HepG2 (cell line): ENCODE results near the gene STYX. TPM values are rescaled to one million over a fixed set of nuclear protein-coding genes. Genes with fewer than 3 reads are reported as not detected.
A peak's percentile ranks its signal among the peaks of the same experiment; 100 is the strongest.

Source experiments
- AGO2 ChIP-seq: fragments of 200-400 bp; formaldehyde crosslinking; optimal IDR thresholded peaks from 2 replicates; pipeline ENCODE3; 2017; ENCODE audit warnings: mild to moderate bottlenecking, low read depth, low read length, moderate library complexity
- HDAC2 ChIP-seq: sonication (generic); formaldehyde crosslinking; IDR thresholded peaks from 2 replicates; pipeline ENCODE4 v1.4.0; 2020; ENCODE audit warnings: missing genetic modification reagents
- KLF15 ChIP-seq: sonication (generic); formaldehyde crosslinking; IDR thresholded peaks from 2 replicates; pipeline ENCODE4 v1.8.1; 2023; ENCODE audit warnings: borderline replicate concordance, mild to moderate bottlenecking, inconsistent platforms, missing genetic modification reagents, mixed read lengths
- POLR2A ChIP-seq, 2 experiments: IDR thresholded peaks; 2 replicates each; pipeline ENCODE4 v1.6.1; 2011; ENCODE audit warnings: low read depth in 2 of 2, low read length in 2 of 2, mild to moderate bottlenecking in 1 of 2, moderate library complexity in 1 of 2; ENCODE audit not compliant: insufficient read depth in 1 of 2
- ZMYM2 ChIP-seq: sonication (generic); formaldehyde crosslinking; IDR thresholded peaks from 2 replicates; pipeline ENCODE4 v1.8.0; 2022; ENCODE audit warnings: mild to moderate bottlenecking, missing genetic modification reagents
- ZNF264 ChIP-seq: sonication (generic); formaldehyde crosslinking; IDR thresholded peaks from 2 replicates; pipeline ENCODE4 v1.4.0; 2020; ENCODE audit warnings: missing genetic modification reagents
- ZNF7 ChIP-seq: IDR thresholded peaks from 2 replicates; pipeline ENCODE4 v1.6.1; 2016; ENCODE audit warnings: missing biosample characterization, missing genetic modification reagents
- ZSCAN29 ChIP-seq: sonication (generic); formaldehyde crosslinking; conservative IDR thresholded peaks from 2 replicates; pipeline ENCODE4 v1.4.0; 2020; ENCODE audit warnings: mild to moderate bottlenecking, missing genetic modification reagents
- ZZZ3 ChIP-seq: sonication (generic); formaldehyde crosslinking; IDR thresholded peaks from 2 replicates; pipeline ENCODE4 v1.4.0; 2020; ENCODE audit warnings: missing genetic modification reagents, mild to moderate bottlenecking, borderline replicate concordance
- polyA plus RNA-seq, 8 experiments: library from polyadenylated mRNA; depleted of rRNA in 3 of 8; stranded (reverse) in 7 of 8; unstranded in 1 of 8; fragments of >200 nt; fragmentation: Illumina TruSeq in 4 of 8; extraction: Trizol in 4 of 8; gene quantifications; 2 replicates each; pipeline versions ENCODE4 v1.2.1 to v1.2.3, GENCODE V29; 2011 to 2016; ENCODE audit warnings: low read depth in 4 of 8, missing spikeins in 1 of 8, mixed read lengths in 1 of 8; ENCODE audit not compliant: insufficient read depth in 1 of 8
- total RNA-seq, 5 experiments: library from RNA; depleted of rRNA; stranded (reverse); fragments of >200 nt; fragmentation: Illumina TruSeq; extraction: Trizol; gene quantifications; 2 replicates each; pipeline ENCODE4 v1.2.3, GENCODE V29; 2016; ENCODE audit warnings: low read depth in 1 of 5
- TF ChIP-seq, protein P1 (sequence below): sonication (generic); formaldehyde crosslinking; IDR thresholded peaks from 2 replicates; pipeline ENCODE4 v1.4.0; 2020; ENCODE audit warnings: missing genetic modification reagents, borderline replicate concordance
- TF ChIP-seq, protein P2 (sequence below): sonication (generic); formaldehyde crosslinking; IDR thresholded peaks from 2 replicates; pipeline ENCODE4 v1.4.0; 2020; ENCODE audit warnings: missing genetic modification reagents
- TF ChIP-seq, protein P3 (sequence below): IDR thresholded peaks from 2 replicates; pipeline ENCODE4 v1.6.1; 2012; ENCODE audit warnings: low read depth, low read length, improper control_type of control experiment
- TF ChIP-seq, protein P4 (sequence below): sonication (generic); formaldehyde crosslinking; IDR thresholded peaks from 2 replicates; pipeline ENCODE4 v1.8.0; 2023; ENCODE audit warnings: mild to moderate bottlenecking, missing genetic modification reagents
- TF ChIP-seq, protein P5 (sequence below): sonication (generic); formaldehyde crosslinking; IDR thresholded peaks from 2 replicates; pipeline ENCODE4 v1.4.0; 2020; ENCODE audit warnings: mild to moderate bottlenecking, missing genetic modification reagents, borderline replicate concordance
- TF ChIP-seq, protein P6 (sequence below): sonication (generic); formaldehyde crosslinking; IDR thresholded peaks from 2 replicates; pipeline ENCODE4 v1.4.0; 2020; ENCODE audit warnings: missing genetic modification reagents
- TF ChIP-seq, protein P7 (sequence below): sonication (generic); formaldehyde crosslinking; IDR thresholded peaks from 2 replicates; pipeline ENCODE4 v1.8.0; 2022; ENCODE audit warnings: mild to moderate bottlenecking, missing genetic modification reagents, borderline replicate concordance

Gene STYX
- total and polyA plus RNA-seq, 2 of the 13 experiments (the other 11 are each of a cell fraction or from before 2014, with no cell fraction given), result 6.6 to 10.9 TPM

DNA sequence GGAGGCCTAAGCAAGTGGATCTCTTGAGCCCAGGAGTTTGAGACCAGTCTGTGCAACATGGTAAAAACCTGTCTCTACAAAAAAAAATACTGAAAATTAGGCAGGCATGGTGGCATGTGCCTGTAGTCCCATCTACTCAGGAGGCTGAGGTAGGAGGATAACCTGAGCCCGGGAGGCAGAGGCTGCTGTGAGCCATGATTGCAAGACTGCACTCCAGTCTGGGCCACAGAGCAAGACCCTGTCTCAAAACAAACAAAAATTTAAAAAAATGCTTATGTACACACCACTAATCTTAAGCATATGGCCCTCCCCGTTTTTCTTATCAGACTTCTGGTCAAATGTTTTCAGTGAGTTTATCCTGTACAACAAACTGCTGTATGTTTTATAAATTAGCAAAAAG, 63.1 kb downstream of the STYX start (continued):
- TF ChIP-seq, protein P1, sequence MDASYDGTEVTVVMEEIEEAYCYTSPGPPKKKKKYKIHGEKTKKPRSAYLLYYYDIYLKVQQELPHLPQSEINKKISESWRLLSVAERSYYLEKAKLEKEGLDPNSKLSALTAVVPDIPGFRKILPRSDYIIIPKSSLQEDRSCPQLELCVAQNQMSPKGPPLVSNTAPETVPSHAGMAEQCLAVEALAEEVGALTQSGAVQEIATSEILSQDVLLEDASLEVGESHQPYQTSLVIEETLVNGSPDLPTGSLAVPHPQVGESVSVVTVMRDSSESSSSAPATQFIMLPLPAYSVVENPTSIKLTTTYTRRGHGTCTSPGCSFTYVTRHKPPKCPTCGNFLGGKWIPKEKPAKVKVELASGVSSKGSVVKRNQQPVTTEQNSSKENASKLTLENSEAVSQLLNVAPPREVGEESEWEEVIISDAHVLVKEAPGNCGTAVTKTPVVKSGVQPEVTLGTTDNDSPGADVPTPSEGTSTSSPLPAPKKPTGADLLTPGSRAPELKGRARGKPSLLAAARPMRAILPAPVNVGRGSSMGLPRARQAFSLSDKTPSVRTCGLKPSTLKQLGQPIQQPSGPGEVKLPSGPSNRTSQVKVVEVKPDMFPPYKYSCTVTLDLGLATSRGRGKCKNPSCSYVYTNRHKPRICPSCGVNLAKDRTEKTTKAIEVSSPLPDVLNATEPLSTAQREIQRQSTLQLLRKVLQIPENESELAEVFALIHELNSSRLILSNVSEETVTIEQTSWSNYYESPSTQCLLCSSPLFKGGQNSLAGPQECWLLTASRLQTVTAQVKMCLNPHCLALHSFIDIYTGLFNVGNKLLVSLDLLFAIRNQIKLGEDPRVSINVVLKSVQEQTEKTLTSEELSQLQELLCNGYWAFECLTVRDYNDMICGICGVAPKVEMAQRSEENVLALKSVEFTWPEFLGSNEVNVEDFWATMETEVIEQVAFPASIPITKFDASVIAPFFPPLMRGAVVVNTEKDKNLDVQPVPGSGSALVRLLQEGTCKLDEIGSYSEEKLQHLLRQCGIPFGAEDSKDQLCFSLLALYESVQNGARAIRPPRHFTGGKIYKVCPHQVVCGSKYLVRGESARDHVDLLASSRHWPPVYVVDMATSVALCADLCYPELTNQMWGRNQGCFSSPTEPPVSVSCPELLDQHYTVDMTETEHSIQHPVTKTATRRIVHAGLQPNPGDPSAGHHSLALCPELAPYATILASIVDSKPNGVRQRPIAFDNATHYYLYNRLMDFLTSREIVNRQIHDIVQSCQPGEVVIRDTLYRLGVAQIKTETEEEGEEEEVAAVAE (CRISPR knock-in tag), result no peak
- TF ChIP-seq, protein P2, sequence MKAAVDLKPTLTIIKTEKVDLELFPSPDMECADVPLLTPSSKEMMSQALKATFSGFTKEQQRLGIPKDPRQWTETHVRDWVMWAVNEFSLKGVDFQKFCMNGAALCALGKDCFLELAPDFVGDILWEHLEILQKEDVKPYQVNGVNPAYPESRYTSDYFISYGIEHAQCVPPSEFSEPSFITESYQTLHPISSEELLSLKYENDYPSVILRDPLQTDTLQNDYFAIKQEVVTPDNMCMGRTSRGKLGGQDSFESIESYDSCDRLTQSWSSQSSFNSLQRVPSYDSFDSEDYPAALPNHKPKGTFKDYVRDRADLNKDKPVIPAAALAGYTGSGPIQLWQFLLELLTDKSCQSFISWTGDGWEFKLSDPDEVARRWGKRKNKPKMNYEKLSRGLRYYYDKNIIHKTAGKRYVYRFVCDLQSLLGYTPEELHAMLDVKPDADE (CRISPR knock-in tag), result no peak
- TF ChIP-seq, protein P3, sequence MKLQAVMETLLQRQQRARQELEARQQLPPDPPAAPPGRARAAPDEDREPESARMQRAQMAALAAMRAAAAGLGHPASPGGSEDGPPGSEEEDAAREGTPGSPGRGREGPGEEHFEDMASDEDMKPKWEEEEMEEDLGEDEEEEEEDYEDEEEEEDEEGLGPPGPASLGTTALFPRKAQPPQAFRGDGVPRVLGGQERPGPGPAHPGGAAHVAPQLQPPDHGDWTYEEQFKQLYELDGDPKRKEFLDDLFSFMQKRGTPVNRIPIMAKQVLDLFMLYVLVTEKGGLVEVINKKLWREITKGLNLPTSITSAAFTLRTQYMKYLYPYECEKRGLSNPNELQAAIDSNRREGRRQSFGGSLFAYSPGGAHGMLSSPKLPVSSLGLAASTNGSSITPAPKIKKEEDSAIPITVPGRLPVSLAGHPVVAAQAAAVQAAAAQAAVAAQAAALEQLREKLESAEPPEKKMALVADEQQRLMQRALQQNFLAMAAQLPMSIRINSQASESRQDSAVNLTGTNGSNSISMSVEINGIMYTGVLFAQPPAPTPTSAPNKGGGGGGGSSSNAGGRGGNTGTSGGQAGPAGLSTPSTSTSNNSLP, result no peak
- TF ChIP-seq KLF15 (no peak), ZNF7 (CRISPR knock-in tag) (no peak), ZMYM2 (0 out of 2 replicates have a peak, but pooled peaks have one; percentile 44), HDAC2 (CRISPR knock-in tag) (0 out of 2 replicates have a peak, but pooled peaks have one; percentile 19), ZZZ3 (no peak), ZNF264 (CRISPR knock-in tag) (no peak), ZSCAN29 (CRISPR knock-in tag) (no peak), POLR2A (IDR thresholded peaks at IDR 0.05; ENCODE audit: insufficient read depth in 1 of 2, low read depth in 2 of 2, low read length in 2 of 2) (no peak), AGO2 (no peak)
- TF ChIP-seq, protein P4, sequence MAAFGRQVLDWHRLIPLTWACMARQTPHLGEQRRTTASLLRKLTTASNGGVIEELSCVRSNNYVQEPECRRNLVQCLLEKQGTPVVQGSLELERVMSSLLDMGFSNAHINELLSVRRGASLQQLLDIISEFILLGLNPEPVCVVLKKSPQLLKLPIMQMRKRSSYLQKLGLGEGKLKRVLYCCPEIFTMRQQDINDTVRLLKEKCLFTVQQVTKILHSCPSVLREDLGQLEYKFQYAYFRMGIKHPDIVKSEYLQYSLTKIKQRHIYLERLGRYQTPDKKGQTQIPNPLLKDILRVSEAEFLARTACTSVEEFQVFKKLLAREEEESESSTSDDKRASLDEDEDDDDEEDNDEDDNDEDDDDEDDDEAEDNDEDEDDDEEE, result no peak
- TF ChIP-seq, protein P5, sequence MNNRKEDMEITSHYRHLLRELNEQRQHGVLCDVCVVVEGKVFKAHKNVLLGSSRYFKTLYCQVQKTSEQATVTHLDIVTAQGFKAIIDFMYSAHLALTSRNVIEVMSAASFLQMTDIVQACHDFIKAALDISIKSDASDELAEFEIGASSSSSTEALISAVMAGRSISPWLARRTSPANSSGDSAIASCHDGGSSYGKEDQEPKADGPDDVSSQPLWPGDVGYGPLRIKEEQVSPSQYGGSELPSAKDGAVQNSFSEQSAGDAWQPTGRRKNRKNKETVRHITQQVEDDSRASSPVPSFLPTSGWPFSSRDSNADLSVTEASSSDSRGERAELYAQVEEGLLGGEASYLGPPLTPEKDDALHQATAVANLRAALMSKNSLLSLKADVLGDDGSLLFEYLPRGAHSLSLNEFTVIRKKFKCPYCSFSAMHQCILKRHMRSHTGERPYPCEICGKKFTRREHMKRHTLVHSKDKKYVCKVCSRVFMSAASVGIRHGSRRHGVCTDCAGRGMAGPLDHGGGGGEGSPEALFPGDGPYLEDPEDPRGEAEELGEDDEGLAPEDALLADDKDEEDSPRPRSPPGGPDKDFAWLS (CRISPR knock-in tag), result no peak
- TF ChIP-seq, protein P6, sequence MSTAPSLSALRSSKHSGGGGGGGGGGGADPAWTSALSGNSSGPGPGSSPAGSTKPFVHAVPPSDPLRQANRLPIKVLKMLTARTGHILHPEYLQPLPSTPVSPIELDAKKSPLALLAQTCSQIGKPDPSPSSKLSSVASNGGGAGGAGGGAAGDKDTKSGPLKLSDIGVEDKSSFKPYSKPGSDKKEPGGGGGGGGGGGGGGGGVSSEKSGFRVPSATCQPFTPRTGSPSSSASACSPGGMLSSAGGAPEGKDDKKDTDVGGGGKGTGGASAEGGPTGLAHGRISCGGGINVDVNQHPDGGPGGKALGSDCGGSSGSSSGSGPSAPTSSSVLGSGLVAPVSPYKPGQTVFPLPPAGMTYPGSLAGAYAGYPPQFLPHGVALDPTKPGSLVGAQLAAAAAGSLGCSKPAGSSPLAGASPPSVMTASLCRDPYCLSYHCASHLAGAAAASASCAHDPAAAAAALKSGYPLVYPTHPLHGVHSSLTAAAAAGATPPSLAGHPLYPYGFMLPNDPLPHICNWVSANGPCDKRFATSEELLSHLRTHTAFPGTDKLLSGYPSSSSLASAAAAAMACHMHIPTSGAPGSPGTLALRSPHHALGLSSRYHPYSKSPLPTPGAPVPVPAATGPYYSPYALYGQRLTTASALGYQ (CRISPR knock-in tag), result no peak
- TF ChIP-seq, protein P7, sequence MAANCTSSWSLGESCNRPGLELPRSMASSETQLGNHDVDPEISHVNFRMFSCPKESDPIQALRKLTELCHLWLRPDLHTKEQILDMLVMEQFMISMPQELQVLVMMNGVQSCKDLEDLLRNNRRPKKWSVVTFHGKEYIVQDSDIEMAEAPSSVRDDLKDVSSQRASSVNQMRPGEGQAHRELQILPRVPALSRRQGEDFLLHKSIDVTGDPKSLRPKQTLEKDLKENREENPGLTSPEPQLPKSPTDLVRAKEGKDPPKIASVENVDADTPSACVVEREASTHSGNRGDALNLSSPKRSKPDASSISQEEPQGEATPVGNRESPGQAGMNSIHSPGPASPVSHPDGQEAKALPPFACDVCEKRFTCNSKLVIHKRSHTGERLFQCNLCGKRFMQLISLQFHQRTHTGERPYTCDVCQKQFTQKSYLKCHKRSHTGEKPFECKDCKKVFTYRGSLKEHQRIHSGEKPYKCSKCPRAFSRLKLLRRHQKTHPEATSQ (CRISPR knock-in tag), result no peak
